Esophagus muscularis mucosa (tissue), 3 donors: ENCODE data around the gene GRIN3B.

ENCODE experiments used
- POLR2A ChIP-seq: fragments of 450-650 bp; IDR thresholded peaks from one replicate; pipeline ENCODE4 v1.6.1; 2017; ENCODE audit warnings: antibody characterized with exemption, moderate library complexity, mild to moderate bottlenecking, low read depth
- POLR2AphosphoS5 ChIP-seq, 2 donors: sonication (generic); formaldehyde crosslinking; IDR thresholded peaks; one replicate each; pipeline ENCODE4 v1.6.1; 2017; ENCODE audit warnings: antibody characterized with exemption in 2 of 2
- TF ChIP-seq, protein P1 (sequence below), 3 experiments: fragments of 200-600 bp in 2 of 3; fragments of 450-650 bp in 1 of 3; sonication (generic) in 2 of 3; IDR thresholded peaks; one replicate each; pipeline ENCODE4 v1.5.1; 2017 to 2019; ENCODE audit warnings: antibody characterized with exemption in 3 of 3, mild to moderate bottlenecking in 2 of 3, moderate library complexity in 1 of 3

- TF ChIP-seq, protein P1, sequence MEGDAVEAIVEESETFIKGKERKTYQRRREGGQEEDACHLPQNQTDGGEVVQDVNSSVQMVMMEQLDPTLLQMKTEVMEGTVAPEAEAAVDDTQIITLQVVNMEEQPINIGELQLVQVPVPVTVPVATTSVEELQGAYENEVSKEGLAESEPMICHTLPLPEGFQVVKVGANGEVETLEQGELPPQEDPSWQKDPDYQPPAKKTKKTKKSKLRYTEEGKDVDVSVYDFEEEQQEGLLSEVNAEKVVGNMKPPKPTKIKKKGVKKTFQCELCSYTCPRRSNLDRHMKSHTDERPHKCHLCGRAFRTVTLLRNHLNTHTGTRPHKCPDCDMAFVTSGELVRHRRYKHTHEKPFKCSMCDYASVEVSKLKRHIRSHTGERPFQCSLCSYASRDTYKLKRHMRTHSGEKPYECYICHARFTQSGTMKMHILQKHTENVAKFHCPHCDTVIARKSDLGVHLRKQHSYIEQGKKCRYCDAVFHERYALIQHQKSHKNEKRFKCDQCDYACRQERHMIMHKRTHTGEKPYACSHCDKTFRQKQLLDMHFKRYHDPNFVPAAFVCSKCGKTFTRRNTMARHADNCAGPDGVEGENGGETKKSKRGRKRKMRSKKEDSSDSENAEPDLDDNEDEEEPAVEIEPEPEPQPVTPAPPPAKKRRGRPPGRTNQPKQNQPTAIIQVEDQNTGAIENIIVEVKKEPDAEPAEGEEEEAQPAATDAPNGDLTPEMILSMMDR (IDR thresholded peaks at IDR 0.05), result no peak
- TF ChIP-seq POLR2A, result no peak
- no peak for TF ChIP-seq POLR2AphosphoS5 (IDR thresholded peaks at IDR 0.05)
These were observed 28.4 kb upstream of the GRIN3B start for GRCh38 chr19:971795-972194.
